GM21723 (cell line): ENCODE data around the gene RPRD1B.
"Not testable (repeated sequence)": the region's sequence is repeated elsewhere in the genome, so short reads cannot be mapped to it uniquely, and the experiment has no call there.

ENCODE experiments used
- ATAC-seq: cut with Tn5 transposase; IDR thresholded peaks from one replicate; pipeline ENCODE4 v1.9.1; 2021; ENCODE audit warnings: mild to moderate bottlenecking, moderate library complexity; ENCODE audit not compliant: unreplicated experiment

RPRD1B gene

GRCh38 chr20:38001173-38001875 lies 32.2 kb upstream of the RPRD1B start:
- ATAC-seq = no peak

DNA sequence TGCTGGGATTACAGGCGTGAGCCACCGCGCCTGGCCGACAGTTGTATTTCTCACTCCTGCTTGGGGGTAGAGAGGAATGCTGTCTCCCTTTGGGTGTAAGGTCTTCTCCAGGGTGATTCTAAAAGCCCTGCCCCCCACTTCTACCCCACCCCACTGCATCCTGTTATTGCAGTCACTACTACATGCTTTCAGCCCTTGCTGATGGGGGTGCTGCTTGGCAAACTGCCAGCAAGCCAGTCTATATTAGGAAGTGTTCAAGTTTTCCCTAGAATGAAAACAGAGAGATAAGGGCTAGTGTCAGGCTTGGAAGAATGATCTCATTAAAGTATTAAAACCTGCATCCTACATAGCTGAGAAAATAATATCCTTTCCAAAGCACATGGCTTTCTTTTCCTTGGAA lies 31.6 kb upstream of the RPRD1B start:
- no peak for ATAC-seq

- ATAC-seq = no peak
Observed at GRCh38 chr20:38002422-38002821, 31.1 kb upstream of the RPRD1B start.

DNA sequence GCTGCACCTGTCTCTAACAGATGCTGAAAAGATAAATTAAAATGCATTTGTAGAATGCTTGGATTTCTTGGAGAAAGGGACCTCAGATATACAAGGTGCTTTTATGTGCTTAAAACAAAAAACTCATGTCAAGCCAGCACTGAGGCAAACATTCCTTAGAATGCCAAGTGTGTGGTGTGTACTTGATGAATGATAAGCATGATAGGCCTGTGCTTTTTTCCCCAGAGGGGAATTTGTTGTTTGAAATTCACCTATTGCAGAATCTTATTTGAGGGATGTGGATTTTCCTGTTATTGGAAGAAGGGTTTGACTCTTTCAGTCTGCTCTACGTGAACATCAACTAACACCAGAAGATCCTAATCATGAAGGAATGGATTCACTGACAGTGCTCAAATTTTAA lies 29.1 kb upstream of the RPRD1B start:
- no peak for ATAC-seq

DNA sequence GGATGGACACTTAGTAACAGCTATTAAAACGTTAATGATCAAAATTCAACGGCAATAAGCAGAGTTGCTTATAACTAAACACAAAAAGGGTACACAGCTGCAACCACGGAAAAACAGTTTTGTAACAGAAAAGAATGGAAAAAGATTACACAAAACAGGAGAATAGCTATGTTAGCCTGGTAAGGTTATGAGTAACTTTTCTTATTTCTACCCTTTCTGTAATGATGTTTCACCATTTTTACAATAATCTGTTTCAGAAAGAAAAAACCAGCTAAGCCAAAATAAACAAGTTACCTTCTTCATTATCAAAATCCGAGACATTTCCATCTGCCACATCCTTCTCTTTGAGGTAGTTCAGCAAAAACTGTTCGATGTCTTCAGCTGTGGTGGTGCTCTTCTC lies 27.6 kb upstream of the RPRD1B start:
- no peak for ATAC-seq

GRCh38 chr20:38007526-38007925 lies 26.0 kb upstream of the RPRD1B start:
- no peak for ATAC-seq

GRCh38 chr20:38008233-38008944 lies 25.2 kb upstream of the RPRD1B start:
- no peak for ATAC-seq

DNA sequence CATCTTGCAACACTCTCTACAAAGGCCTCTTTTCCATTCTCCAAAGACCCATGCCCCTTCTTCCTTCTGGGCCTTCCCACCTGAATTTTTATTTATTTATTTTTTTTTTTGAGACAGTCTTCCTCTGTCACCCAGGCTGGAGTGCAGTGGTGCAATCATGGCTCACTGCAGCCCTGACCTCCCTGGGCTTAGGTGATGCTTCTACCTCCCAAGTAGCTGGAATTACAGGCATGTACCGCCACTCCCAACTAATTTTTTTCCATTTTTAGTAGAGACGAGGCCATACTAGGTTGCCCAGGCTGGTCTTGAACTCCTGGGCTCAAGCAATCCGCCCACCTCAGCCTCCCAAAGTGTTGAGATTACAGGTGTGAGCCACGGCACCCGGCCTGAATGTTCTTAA lies 24.1 kb upstream of the RPRD1B start:
- ATAC-seq = not testable (repeated sequence)

GRCh38 chr20:38011696-38012095 lies 21.9 kb upstream of the RPRD1B start:
- ATAC-seq = no peak

DNA sequence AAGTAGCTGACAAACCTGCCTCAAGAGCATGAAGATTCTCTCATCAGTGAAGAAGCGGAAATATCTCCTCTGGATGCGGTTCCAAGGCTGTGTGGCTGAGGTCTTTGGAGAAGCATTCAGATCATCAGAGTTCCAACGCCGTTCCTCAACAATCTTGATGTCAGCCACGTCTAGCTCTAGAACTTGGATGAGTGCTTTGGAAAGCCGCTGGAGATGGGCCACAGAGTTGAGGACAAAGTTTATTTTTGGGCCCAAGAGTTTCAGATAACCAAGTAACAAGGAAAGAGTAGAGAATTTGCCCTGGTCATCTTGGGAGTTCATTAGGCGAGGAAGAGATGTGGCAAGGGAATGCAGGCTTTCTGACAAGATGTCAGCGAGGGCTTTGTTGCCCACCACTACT lies 21.2 kb upstream of the RPRD1B start:
- no peak for ATAC-seq

DNA sequence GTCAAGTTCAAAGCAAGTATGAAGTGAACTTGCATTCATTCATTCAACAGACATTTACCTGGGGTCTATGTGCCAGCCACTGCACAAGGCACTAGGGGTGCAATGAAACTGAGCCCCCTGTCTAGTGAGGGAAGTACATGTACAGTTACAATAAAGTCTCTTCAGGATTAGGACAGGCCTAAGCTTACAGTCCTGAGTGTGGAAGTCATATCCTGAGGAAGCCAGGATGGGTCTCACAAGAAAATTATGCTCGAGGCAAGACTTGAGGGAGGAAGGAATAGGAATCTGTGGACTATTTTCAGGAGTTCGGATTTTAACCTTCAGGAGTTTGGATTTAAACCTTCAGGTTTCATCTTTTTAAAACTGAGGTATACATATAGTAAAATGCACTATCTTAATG lies 19.7 kb upstream of the RPRD1B start:
- ATAC-seq = no peak

GRCh38 chr20:38017959-38018358 lies 15.6 kb upstream of the RPRD1B start:
- ATAC-seq = no peak

- ATAC-seq = no peak
Observed at GRCh38 chr20:38018385-38018784, 15.2 kb upstream of the RPRD1B start.

DNA sequence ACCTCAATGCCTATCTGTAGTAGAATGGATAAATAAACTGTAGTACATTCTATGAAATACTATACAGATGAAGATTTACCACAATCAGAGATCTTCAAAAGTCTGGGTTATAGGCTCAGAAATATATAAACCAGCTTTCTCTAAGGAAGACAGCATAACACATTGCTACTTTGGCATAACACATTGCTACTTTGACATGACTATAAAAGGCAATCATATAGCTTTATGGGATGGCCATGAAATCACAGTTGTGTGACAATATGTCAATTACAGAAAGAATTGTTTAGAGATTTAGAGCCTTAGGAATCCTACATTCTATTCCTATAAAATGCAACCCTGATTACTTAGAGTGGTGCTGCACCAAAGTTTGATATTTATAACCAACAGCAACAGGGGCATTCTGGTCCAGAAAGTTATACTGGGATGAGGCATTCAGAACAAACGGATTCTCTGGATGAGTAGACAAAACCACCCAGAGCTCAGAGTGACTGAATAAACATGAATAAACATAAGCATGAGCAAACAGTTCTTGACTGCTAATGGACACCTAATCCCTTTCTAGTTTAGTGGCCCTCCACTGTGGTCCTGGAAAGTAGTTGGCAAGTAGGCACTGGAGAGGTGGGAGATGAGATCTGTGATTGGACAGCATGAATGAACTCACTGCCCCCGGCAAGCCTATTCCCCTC lies 12.3 kb upstream of the RPRD1B start:
- no peak for ATAC-seq

- no peak for ATAC-seq
Observed at GRCh38 chr20:38023181-38024001, 10.2 kb upstream of the RPRD1B start.

GRCh38 chr20:38024496-38024895 lies 9.1 kb upstream of the RPRD1B start:
- ATAC-seq = no peak

- ATAC-seq = no peak
Observed at GRCh38 chr20:38029453-38029852, 4.1 kb upstream of the RPRD1B start.

- no peak for ATAC-seq
Observed at GRCh38 chr20:38031957-38032356, 1.6 kb upstream of the RPRD1B start.

DNA sequence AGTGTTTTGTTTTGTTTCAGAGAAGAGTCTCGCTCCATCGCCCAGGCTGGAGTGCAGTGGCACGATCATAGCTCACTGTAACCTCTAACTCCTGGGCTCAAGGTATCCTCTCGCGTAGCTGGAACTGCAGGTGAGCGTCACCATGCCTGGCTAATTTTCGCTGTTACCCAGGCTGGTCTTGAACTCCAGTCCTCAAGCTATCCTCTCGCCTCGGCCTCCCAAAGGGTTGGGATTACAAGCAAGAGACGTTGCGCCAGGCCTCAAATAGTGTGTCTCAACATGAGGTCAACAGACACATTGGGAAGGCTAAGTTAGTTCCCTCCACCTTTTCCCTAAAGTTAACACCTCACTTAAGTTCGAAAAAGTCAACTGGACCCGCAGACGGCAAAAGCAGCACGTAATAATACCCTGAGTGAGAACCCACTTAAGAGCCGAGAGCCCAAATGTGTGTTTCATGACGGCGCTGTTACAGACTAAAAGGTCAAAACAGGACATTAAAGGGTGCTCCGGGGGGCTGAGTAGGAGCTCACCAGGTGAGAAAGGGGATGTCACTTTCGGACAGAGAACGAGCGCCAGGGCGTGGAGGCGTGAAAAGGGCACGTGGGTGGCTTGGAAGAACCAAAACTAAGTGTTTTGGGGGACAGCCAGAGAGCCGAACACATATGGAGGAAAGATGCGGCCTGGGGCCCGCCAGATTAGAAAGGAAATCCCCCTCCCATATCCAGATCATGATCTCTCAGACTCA lies 789 bp upstream of the RPRD1B start:
- peak; percentile 41 for ATAC-seq

GRCh38 chr20:38034108-38034649 lies 633 bp downstream of the RPRD1B start:
- peak; percentile 17 for ATAC-seq
